ENCODE data around the gene RANBP6. TPM values are rescaled to one million over a fixed set of nuclear protein-coding genes. Genes with fewer than 3 reads are reported as not detected.

The RANBP6 gene
- total RNA-seq, 1 donor from 2014 or later: 24.0 TPM

- Histone ChIP-seq H3K27me3 (ENCODE audit: control insufficient read depth, insufficient read depth, low read length) (no peaks in the 10 kb centered on the region), H3K36me3 (ENCODE audit: control insufficient read depth, insufficient read depth, low read length) (no peaks in the 10 kb centered on the region), H3K4me3 (ENCODE audit: low read depth, low read length) (peak overlapping the region; percentile 77)
- peak; percentile 71 for DNase-seq (ENCODE audit: low read depth)
- TF ChIP-seq, protein P1, sequence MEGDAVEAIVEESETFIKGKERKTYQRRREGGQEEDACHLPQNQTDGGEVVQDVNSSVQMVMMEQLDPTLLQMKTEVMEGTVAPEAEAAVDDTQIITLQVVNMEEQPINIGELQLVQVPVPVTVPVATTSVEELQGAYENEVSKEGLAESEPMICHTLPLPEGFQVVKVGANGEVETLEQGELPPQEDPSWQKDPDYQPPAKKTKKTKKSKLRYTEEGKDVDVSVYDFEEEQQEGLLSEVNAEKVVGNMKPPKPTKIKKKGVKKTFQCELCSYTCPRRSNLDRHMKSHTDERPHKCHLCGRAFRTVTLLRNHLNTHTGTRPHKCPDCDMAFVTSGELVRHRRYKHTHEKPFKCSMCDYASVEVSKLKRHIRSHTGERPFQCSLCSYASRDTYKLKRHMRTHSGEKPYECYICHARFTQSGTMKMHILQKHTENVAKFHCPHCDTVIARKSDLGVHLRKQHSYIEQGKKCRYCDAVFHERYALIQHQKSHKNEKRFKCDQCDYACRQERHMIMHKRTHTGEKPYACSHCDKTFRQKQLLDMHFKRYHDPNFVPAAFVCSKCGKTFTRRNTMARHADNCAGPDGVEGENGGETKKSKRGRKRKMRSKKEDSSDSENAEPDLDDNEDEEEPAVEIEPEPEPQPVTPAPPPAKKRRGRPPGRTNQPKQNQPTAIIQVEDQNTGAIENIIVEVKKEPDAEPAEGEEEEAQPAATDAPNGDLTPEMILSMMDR (IDR thresholded peaks at IDR 0.05; ENCODE audit: insufficient read depth, low read length, poor library complexity, severe bottlenecking): no peak
These were observed 654 bp downstream of the RANBP6 start for GRCh38 chr9:6014670-6015270.

DNA sequence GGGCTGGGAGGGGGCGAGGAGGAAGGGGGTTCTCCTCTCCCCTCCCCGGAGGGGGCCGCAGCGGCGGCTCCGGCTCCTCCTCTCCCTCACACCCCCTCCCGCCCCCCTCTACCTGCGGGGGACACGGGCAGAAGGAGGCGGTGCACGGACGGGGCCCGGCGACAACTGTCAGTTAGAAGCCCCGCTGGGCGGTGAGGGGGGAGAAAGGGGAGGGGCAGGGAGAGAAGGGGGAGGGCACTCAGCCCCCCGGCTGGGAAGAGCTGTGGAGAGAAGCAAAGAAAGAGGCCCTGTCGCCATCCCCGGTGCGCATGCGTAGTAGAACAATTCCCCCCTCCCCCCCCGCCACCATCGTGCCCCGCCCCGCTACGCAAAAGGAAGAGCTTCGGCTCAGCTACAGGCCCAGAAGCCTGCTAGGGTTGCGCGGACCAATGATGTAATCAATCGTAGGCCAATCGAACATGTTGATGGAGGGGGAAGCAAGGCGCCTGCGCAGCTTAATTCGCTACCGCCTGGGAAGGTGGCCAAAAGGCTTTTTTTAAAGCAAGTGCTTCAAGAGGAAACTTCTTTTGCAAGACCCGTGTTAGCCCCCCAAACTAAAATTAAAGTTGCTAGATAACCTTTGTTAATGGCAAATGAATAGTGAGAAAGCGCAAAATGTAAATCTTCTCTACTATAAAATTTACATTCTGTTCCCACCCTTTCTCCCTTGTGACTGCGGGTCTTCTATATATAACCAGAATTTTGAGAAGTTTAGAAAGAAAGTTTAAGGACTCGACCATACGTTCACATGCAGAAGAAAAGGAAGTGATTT is 7.0 kb downstream of the RANBP6 start:
- Histone ChIP-seq H3K4me3 (ENCODE audit: low read depth, low read length) (peak overlapping the region; percentile 84), H3K27me3 (ENCODE audit: control insufficient read depth, insufficient read depth, low read length) (no peaks in the 10 kb centered on the region), H3K36me3 (ENCODE audit: control insufficient read depth, insufficient read depth, low read length) (no peaks in the 10 kb centered on the region)
- DNase-seq (ENCODE audit: low read depth): peak; percentile 96
- TF ChIP-seq, protein P1 (IDR thresholded peaks at IDR 0.05; ENCODE audit: insufficient read depth, low read length, poor library complexity, severe bottlenecking): no peak

GRCh38 chr9:6007770-6008168 is 7.7 kb downstream of the RANBP6 start:
- TF ChIP-seq, protein P1 (IDR thresholded peaks at IDR 0.05; ENCODE audit: insufficient read depth, low read length, poor library complexity, severe bottlenecking): no peak

DNA sequence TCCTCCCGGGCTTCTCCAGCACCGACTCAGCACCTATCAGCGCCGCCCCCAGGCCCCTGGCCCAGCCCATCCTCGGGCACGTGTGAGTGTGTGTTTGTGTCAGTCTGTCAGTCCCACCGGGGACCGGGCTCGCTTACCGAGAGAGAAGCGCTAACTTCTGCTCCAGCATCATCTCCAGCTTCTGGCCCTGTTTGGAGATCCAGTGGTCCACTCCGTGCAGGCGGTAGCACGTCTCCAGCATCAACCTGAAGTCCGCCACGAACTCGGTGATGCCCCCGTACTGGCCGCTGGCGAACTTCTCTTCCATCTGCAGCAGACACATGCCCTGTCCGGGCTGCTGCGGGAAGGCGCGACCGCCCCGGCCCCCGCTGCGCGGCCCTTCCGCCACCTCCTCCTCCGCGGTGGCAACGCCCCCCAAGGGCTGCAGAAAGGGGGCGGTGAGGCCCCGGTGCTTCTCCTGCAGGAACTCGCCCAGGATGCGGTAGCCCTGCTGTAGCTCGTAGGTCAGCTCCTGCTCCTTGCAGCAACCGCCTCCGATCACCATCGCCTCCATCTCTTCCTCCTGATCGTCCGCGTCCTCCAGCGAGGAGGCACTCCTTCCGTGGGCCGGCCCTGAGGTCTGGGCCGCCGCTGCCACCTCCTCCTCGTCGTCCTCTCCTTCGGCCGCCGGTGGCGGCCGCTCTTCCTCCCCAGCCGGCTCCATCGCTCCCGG is 8.2 kb downstream of the RANBP6 start:
- Histone ChIP-seq H3K36me3 (ENCODE audit: control insufficient read depth, insufficient read depth, low read length) (no peaks in the 10 kb centered on the region), H3K4me3 (ENCODE audit: low read depth, low read length) (peak overlapping the region; percentile 84), H3K27me3 (ENCODE audit: control insufficient read depth, insufficient read depth, low read length) (no peaks in the 10 kb centered on the region)
- TF ChIP-seq, protein P1 (IDR thresholded peaks at IDR 0.05; ENCODE audit: insufficient read depth, low read length, poor library complexity, severe bottlenecking): no peak
- DNase-seq (ENCODE audit: low read depth): peak; percentile 56

More at GRCh38 chr9:6007770-6008168, 7.7 kb downstream of the RANBP6 start:
- no peaks in the 10 kb centered on the region for H3K36me3 ChIP-seq (ENCODE audit: control insufficient read depth, insufficient read depth, low read length)
- no peak for DNase-seq (ENCODE audit: low read depth)
- H3K27me3 ChIP-seq (ENCODE audit: control insufficient read depth, insufficient read depth, low read length): no peaks in the 10 kb centered on the region
- H3K4me3 ChIP-seq (ENCODE audit: low read depth, low read length): peak overlapping the region; percentile 84

DNA sequence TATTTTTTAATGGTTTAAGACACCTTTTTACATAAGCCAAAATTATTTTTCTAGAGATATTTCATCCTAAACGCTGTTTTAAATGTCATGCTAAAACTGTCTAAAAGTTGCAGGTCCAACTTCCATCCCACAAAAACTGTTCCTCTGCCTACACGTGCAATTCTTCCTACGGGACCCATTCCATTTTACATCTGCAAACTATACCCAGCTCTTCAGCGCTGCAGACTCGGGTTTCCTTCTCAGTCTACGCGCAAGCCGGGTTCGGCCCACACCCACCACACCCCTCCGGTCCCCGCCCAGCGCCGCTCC is 8.7 kb downstream of the RANBP6 start:
- no peaks in the 10 kb centered on the region for H3K36me3 ChIP-seq (ENCODE audit: control insufficient read depth, insufficient read depth, low read length)
- TF ChIP-seq, protein P1 (IDR thresholded peaks at IDR 0.05; ENCODE audit: insufficient read depth, low read length, poor library complexity, severe bottlenecking): no peak
- DNase-seq (ENCODE audit: low read depth): no peak
- H3K4me3 ChIP-seq (ENCODE audit: low read depth, low read length): peak overlapping the region; percentile 84
- no peaks in the 10 kb centered on the region for H3K27me3 ChIP-seq (ENCODE audit: control insufficient read depth, insufficient read depth, low read length)
